OCI-LY3 (cell line): ENCODE results near the gene DECR2.

Experiments used
- H2AFZ ChIP-seq: fragments of 200-600, 300-600 bp; shearing (Covaris generic); 2 replicates; pipeline ENCODE4 v1.6.0; 2014; ENCODE audit warnings: antibody characterized with exemption, low read depth, low read length
- H3K27ac ChIP-seq: fragments of 200-600, 300-600 bp; sonication (generic); 2 replicates; pipeline ENCODE4 v1.5.1; 2014; ENCODE audit warnings: mild to moderate bottlenecking, low read length, moderate library complexity, mixed read lengths
- H3K27me3 ChIP-seq: fragments of 200-600, 300-600 bp; sonication (generic); 2 replicates; pipeline ENCODE4 v1.6.1; 2014; ENCODE audit warnings: low read depth, low read length, mixed read lengths
- H3K36me3 ChIP-seq: fragments of 200-600, 300-600 bp; sonication (generic); replicated peaks from 2 replicates; pipeline ENCODE3; 2014; ENCODE audit warnings: low read depth, low read length, mixed read lengths
- H3K4me1 ChIP-seq: fragments of 300-600, 200-600 bp; sonication (generic); 2 replicates; pipeline ENCODE4 v1.6.1; 2014; ENCODE audit warnings: low read length, mixed read lengths
- H3K4me2 ChIP-seq: fragments of 200-600, 300-600 bp; sonication (generic); 2 replicates; pipeline ENCODE4 v1.6.1; 2014; ENCODE audit warnings: low read length, mixed read lengths
- H3K4me3 ChIP-seq: fragments of 300-600, 200-600 bp; sonication (generic); 2 replicates; pipeline ENCODE4 v1.5.1; 2014; ENCODE audit warnings: antibody characterized with exemption, mild to moderate bottlenecking, low read length, moderate library complexity
- H3K79me2 ChIP-seq: fragments of 300-600, 200-600 bp; shearing (Covaris generic); 2 replicates; pipeline ENCODE4 v1.6.1; 2014; ENCODE audit warnings: mild to moderate bottlenecking, low read length, mixed read lengths
- H3K9ac ChIP-seq: fragments of 300-600, 200-600 bp; shearing (Covaris generic); 2 replicates; pipeline ENCODE4 v1.6.0; 2014; ENCODE audit warnings: mild to moderate bottlenecking, low read length, moderate library complexity
- H3K9me3 ChIP-seq: fragments of 200-600, 300-600 bp; shearing (Covaris generic); 2 replicates; pipeline ENCODE4 v1.6.1; 2014; ENCODE audit warnings: low read length, mixed read lengths; ENCODE audit not compliant: insufficient read depth
- H4K20me1 ChIP-seq: fragments of 200-600, 300-600 bp; sonication (generic); 2 replicates; pipeline ENCODE4 v1.6.1; 2016; ENCODE audit warnings: low read length, mixed read lengths; ENCODE audit not compliant: insufficient read depth
- CTCF ChIP-seq: fragments of 200-600, 300-600 bp; sonication (generic); IDR thresholded peaks from 2 replicates; pipeline ENCODE4 v1.5.1; 2014; ENCODE audit warnings: antibody characterized with exemption, low read length, low read depth
- EZH2phosphoT487 ChIP-seq: fragments of 200-600 bp; shearing (Covaris generic); IDR thresholded peaks from 2 replicates; pipeline ENCODE4 v1.6.1; 2018; ENCODE audit warnings: antibody characterized with exemption, mixed run types, low read depth

The DECR2 gene

DNA sequence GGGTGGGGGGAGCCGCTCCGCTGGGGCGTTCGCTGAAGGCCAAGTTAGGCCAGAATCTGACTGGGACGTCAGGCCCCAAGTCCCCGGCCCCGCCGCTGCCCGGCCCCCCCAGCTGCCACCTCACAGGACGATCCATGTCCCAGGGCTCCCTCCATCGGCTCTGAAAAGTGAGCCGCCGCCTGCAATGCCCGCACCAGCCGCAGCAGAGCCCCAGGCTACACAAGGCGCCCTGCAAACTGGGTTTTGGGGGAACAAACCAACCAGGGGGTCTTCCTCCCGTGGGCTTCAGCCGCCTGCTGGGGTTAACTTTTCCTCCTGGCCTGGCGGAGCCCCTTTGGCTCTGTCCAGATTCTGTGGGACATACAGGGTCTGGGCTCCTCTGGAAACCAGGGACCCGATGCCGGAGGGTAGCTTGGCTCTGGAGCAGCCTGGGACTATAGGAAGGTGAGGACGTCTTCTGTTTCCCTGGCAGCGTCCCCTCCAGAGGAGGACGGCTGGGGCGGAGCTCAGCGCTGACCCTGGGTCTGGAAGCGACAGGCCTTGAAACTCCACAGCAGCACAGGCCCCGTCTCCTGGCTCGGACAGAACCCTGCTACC is 3.9 kb upstream of the DECR2 start:
- TF ChIP-seq CTCF (no peak), EZH2phosphoT487 (no peak)
- H3K4me3 ChIP-seq: peak overlapping the region; percentile 58
- peak overlapping the region; percentile 40; the same call in 1 of the 2 replicates for H3K27ac ChIP-seq
- no peaks in the 10 kb centered on the region for H3K9me3 ChIP-seq
- H3K4me1 ChIP-seq: peaks cover 37% of the 10 kb centered on the region
- H3K79me2 ChIP-seq: peaks cover 27% of the 10 kb centered on the region
- no peak overlapping the region for H2AFZ ChIP-seq
- peaks cover 4% of the 10 kb centered on the region; the same call in 1 of the 2 replicates for H4K20me1 ChIP-seq
- peak overlapping the region; percentile 53 for H3K4me2 ChIP-seq
- peaks cover 6% of the 10 kb centered on the region for H3K36me3 ChIP-seq
- no peaks in the 10 kb centered on the region for H3K27me3 ChIP-seq
- no peak overlapping the region for H3K9ac ChIP-seq

GRCh38 chr16:398561-399339 is 2.9 kb upstream of the DECR2 start:
- H3K9ac ChIP-seq: no peak overlapping the region
- 0 out of 2 replicates have a peak overlapping the region, but pooled peaks have one; percentile 40 for H3K27ac ChIP-seq
- H4K20me1 ChIP-seq: peaks cover 4% of the 10 kb centered on the region; the same call in 1 of the 2 replicates
- H3K4me1 ChIP-seq: peaks cover 37% of the 10 kb centered on the region
- H3K4me3 ChIP-seq: peak overlapping the region; percentile 58; the same call in 1 of the 2 replicates
- no peaks in the 10 kb centered on the region for H3K27me3 ChIP-seq
- H3K79me2 ChIP-seq: peaks cover 27% of the 10 kb centered on the region
- no peaks in the 10 kb centered on the region for H3K9me3 ChIP-seq
- TF ChIP-seq CTCF (no peak), EZH2phosphoT487 (no peak)
- peak overlapping the region; percentile 53 for H3K4me2 ChIP-seq
- peaks cover 6% of the 10 kb centered on the region for H3K36me3 ChIP-seq
- H2AFZ ChIP-seq: no peak overlapping the region

DNA sequence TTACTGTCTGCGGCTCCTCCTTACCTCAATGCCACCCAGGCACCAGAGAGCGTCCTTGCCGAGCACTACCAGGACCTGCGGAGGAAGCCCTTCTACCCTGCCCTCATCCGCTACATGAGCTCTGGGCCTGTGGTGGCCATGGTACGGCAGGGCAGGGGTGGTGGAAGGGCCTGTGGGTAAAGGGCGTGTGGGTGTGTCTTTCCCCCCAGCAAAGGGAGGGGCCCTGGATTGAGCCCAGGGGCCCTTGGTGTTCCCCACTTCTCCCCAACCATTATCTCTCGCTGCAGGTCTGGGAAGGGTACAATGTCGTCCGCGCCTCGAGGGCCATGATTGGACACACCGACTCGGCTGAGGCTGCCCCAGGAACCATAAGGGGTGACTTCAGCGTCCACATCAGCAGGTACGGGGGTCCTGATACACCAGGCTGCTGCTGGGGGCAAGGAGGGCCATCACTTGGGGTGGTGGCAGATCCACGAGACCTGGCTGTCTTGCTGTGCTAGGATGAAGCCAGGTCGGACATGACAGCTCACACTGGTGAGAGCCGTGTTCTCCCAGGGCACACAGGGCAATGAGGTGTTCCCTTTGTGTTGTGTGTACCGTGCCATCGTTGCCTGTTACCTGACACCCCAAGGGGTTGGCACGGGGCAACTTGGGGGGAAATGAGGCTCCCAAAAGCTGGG is 2.2 kb upstream of the DECR2 start:
- peaks cover 27% of the 10 kb centered on the region for H3K79me2 ChIP-seq

More for the DNA sequence above, 2.2 kb upstream of the DECR2 start:
- Histone ChIP-seq H3K9ac (no peak overlapping the region), H3K36me3 (peaks cover 6% of the 10 kb centered on the region), H3K9me3 (no peaks in the 10 kb centered on the region), H3K4me2 (peak overlapping the region; percentile 95; the same call in 1 of the 2 replicates), H3K4me1 (peaks cover 37% of the 10 kb centered on the region), H3K27me3 (no peaks in the 10 kb centered on the region), H2AFZ (no peak overlapping the region), H4K20me1 (peaks cover 4% of the 10 kb centered on the region; the same call in 1 of the 2 replicates), H3K27ac (peak overlapping the region; percentile 80; the same call in 1 of the 2 replicates), H3K4me3 (no peak overlapping the region)
- TF ChIP-seq CTCF: no peak
- no peak for TF ChIP-seq EZH2phosphoT487
